Spinal cord (tissue), 10 donors: ENCODE measurements around the gene ECE1. TPM values are rescaled to one million over a fixed set of nuclear protein-coding genes. Genes with fewer than 3 reads are reported as not detected.
"Not testable (repeated sequence)": the region's sequence is repeated elsewhere in the genome, so short reads cannot be mapped to it uniquely, and the experiment has no call there.

Experiments used
- DNase-seq, 6 donors: peaks; one replicate each; pipeline versions ENCODE4 v3.0.0 to v3.0.0-alpha.2; 2013 to 2015; ENCODE audit warnings: low spot score in 6 of 6, low read depth in 4 of 6
- H3K27ac ChIP-seq: one replicate; pipeline ENCODE4 v1.5.1; 2013; ENCODE audit warnings: low read depth, low read length, control low read depth
- H3K27me3 ChIP-seq: one replicate; pipeline ENCODE4 v1.6.1; 2013; ENCODE audit warnings: low read length; ENCODE audit not compliant: control insufficient read depth, insufficient read depth
- H3K36me3 ChIP-seq: one replicate; pipeline ENCODE4 v1.6.1; 2013; ENCODE audit warnings: low read length; ENCODE audit not compliant: control insufficient read depth, insufficient read depth
- H3K4me1 ChIP-seq: one replicate; pipeline ENCODE4 v1.6.1; 2013; ENCODE audit warnings: low read length; ENCODE audit not compliant: control insufficient read depth, insufficient read depth
- H3K4me3 ChIP-seq: one replicate; pipeline ENCODE4 v1.5.1; 2013; ENCODE audit warnings: low read depth, low read length, control low read depth
- H3K9me3 ChIP-seq: one replicate; pipeline ENCODE4 v1.6.1; 2013; ENCODE audit warnings: low read length; ENCODE audit not compliant: control insufficient read depth, insufficient read depth
- WGBS: methylation state at CpG from one replicate; pipeline ENCODE4 v1.1.5; 2013; ENCODE audit warnings: missing lambda C conversion rate; ENCODE audit not compliant: insufficient coverage; 5-methylcytosine and 5-hydroxymethylcytosine counted together
- polyA plus RNA-seq, 2 donors: library from polyadenylated mRNA; unstranded; fragments of 120-200 nt; gene quantifications; one replicate each; pipeline ENCODE4 v1.2.1, GENCODE V29; 2013; ENCODE audit not compliant: insufficient read length in 2 of 2
- total RNA-seq, 2 donors: library from RNA; depleted of rRNA in 1 of 2; stranded (reverse); fragments of 120-200 nt in 1 of 2; fragments of >200 nt in 1 of 2; gene quantifications; one replicate each; pipeline versions ENCODE4 v1.2.3 to v1.2.4, GENCODE V29; 2013 to 2014
- donor health status: healthy.

The ECE1 gene
- total and polyA plus RNA-seq, 4 donors, result 21.2 to 33.9 (median 27.1) TPM

- H3K27ac ChIP-seq, result no peak overlapping the region
- H3K4me3 ChIP-seq, result no peak overlapping the region
- peaks cover 32% of the 10 kb centered on the region for H3K36me3 ChIP-seq
- no peaks in the 10 kb centered on the region for H3K27me3 ChIP-seq
- no peaks in the 10 kb centered on the region for H3K9me3 ChIP-seq
- peaks cover 18% of the 10 kb centered on the region for H3K4me1 ChIP-seq
- no peak for DNase-seq
- 99% methylated on average over 21 of the region's 25 CpGs for WGBS
Measured at GRCh38 chr1:21236178-21236577, 54.1 kb downstream of the ECE1 start.

- 85% methylated on average over 4 of the region's 4 CpGs for WGBS
- H3K9me3 ChIP-seq, result no peaks in the 10 kb centered on the region
- no peak for DNase-seq
- no peak overlapping the region for H3K4me3 ChIP-seq
- no peaks in the 10 kb centered on the region for H3K27me3 ChIP-seq
- H3K36me3 ChIP-seq, result peaks cover 36% of the 10 kb centered on the region
- H3K27ac ChIP-seq, result no peak overlapping the region
- peaks cover 17% of the 10 kb centered on the region for H3K4me1 ChIP-seq
Measured at GRCh38 chr1:21234779-21235178, 55.5 kb downstream of the ECE1 start.

- Histone ChIP-seq H3K27ac (no peak overlapping the region), H3K9me3 (no peaks in the 10 kb centered on the region), H3K4me1 (peaks cover 11% of the 10 kb centered on the region), H3K36me3 (peaks cover 36% of the 10 kb centered on the region), H3K27me3 (no peaks in the 10 kb centered on the region), H3K4me3 (no peak overlapping the region)
- 79% methylated on average over 8 of the region's 8 CpGs for WGBS
- DNase-seq, result no peak
Measured at GRCh38 chr1:21233490-21233889, 56.8 kb downstream of the ECE1 start.

DNA sequence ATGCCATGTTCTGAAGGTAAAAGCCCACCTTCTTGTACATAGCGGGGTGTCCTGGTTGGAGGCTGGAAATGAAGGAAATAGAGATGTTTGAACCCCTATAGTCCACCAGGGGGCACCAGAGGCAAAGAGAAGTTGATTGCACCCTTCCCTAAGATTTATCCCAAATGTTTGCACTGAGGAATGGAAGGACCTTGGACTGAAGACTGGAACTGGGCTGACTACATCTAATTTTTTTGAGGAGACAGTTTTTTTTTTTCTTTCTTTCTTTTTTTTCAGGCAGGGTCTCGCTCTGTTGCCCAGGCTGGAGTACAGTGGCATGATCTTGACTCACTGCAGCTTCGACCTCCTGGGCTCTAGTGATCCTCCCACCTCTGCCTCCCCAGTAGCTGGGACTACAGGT lies 58.2 kb downstream of the ECE1 start:
- Histone ChIP-seq H3K27ac (no peak overlapping the region), H3K4me1 (no peaks in the 10 kb centered on the region), H3K36me3 (peaks cover 36% of the 10 kb centered on the region), H3K4me3 (no peak overlapping the region), H3K9me3 (no peaks in the 10 kb centered on the region), H3K27me3 (no peaks in the 10 kb centered on the region)
- peak; percentile 31 to 94 (median 71) for DNase-seq
- 100% methylated on average over 2 of the region's 3 CpGs for WGBS

GRCh38 chr1:21229246-21230000 lies 60.8 kb downstream of the ECE1 start:
- peaks cover 39% of the 10 kb centered on the region for H3K36me3 ChIP-seq
- no peak for DNase-seq
- no peaks in the 10 kb centered on the region for H3K27me3 ChIP-seq
- 100% methylated on average over 2 of the region's 4 CpGs for WGBS
- H3K4me3 ChIP-seq, result no peak overlapping the region
- no peak overlapping the region for H3K27ac ChIP-seq
- no peaks in the 10 kb centered on the region for H3K4me1 ChIP-seq
- no peaks in the 10 kb centered on the region for H3K9me3 ChIP-seq

- H3K27ac ChIP-seq, H3K4me3 ChIP-seq, H3K27me3 ChIP-seq, DNase-seq, H3K4me1 ChIP-seq, H3K9me3 ChIP-seq: not testable (repeated sequence)
- H3K36me3 ChIP-seq, result peaks cover 45% of the 10 kb centered on the region
- 94% methylated on average over 4 of the region's 7 CpGs for whole genome bisulfite sequencing
Measured at GRCh38 chr1:21228224-21228623, 62.0 kb downstream of the ECE1 start.

DNA sequence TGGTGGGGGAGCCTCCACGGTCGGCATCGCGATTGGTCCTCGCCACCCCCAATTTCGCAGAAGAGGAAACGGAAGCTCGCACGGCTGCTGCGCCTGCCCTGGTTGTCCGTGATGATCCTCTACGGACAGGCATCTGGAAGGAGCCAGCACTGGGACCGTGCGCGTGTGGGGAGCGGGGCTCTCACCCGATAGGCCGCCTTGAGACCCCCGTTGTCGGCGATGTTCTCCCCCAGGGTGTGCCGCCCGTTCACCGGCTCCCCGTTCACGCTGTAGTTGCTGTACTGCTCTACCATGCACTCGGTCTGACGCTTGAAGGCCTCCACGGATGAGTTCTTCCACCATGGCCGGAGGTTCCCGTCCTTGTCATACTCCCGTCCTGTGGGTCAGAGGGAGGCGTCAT lies 65.2 kb downstream of the ECE1 start:
- Histone ChIP-seq H3K27me3 (no peaks in the 10 kb centered on the region), H3K4me3 (no peak overlapping the region), H3K36me3 (peaks cover 41% of the 10 kb centered on the region), H3K9me3 (no peaks in the 10 kb centered on the region), H3K27ac (no peak overlapping the region), H3K4me1 (peaks cover 9% of the 10 kb centered on the region)
- DNase-seq, result no peak
- WGBS, result 94% methylated on average over 33 of the region's 33 CpGs

- DNase-seq, result peak in 4 of 6 donors; percentile 24 to 84 (median 54)
- 52% methylated on average over 7 of the region's 7 CpGs for WGBS
- Histone ChIP-seq H3K27me3 (no peaks in the 10 kb centered on the region), H3K4me1 (peaks cover 9% of the 10 kb centered on the region), H3K9me3 (no peaks in the 10 kb centered on the region), H3K4me3 (no peak overlapping the region), H3K27ac (no peak overlapping the region), H3K36me3 (peaks cover 57% of the 10 kb centered on the region)
Measured at GRCh38 chr1:21220815-21221214, 69.4 kb downstream of the ECE1 start.

DNA sequence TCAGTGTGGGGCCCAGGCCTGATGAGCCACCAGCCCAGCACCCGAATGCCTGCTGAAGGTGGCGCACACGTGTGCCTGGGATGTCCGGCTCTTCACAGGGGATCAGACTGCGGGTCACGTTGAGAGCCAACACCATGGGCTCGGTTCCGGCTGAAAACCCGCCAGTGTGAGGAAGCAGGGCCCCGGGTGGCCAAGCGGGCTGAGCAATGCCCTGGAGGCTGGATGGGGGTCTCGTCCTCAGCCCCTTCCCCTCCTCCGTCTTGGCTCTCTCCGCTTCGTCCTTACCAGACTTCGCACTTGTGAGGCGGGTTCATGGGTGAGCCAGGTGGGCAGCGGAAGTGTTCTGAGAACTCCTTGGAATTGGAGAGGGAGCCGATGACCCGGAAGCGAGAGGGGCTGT lies 70.6 kb downstream of the ECE1 start:
- Histone ChIP-seq H3K27me3 (no peaks in the 10 kb centered on the region), H3K36me3 (peaks cover 47% of the 10 kb centered on the region), H3K27ac (no peak overlapping the region), H3K4me1 (peaks cover 9% of the 10 kb centered on the region), H3K4me3 (no peak overlapping the region), H3K9me3 (no peaks in the 10 kb centered on the region)
- 91% methylated on average over 18 of the region's 21 CpGs for WGBS
- no peak for DNase-seq
